OCI-LY7 (cell line): Measurements from ENCODE around the gene FBLL1. TPM values are rescaled to one million over a fixed set of nuclear protein-coding genes. Genes with fewer than 3 reads are reported as not detected.

Experiments used
- BruUV-seq: library from RNA; stranded (reverse); fragments of 400-500 nt; replicated peaks from 2 replicates; lab custom pipeline; 2021; lab: Mats Ljungman, UMichigan
- CTCF ChIA-PET: fragments of 300-600 bp; sonication (Branson Sonifier 250); formaldehyde crosslinking; loops from one replicate; lab custom pipeline; 2022; ENCODE audit warnings: antibody characterized with exemption; ENCODE audit not compliant: unreplicated experiment; lab: Charles Lee
- POLR2A ChIA-PET: fragments of 300-600 bp; sonication (Branson Sonifier 250); formaldehyde crosslinking; loops from one replicate; lab custom pipeline; 2022; ENCODE audit warnings: antibody characterized with exemption; lab: Charles Lee
- DNase-seq: peaks from one replicate; pipeline ENCODE4 v3.0.0-alpha.2; 2015; ENCODE audit warnings: low spot score
- H2AFZ ChIP-seq: fragments of 200-600 bp; sonication (generic), shearing (Covaris generic); 2 replicates; pipeline ENCODE4 v1.6.1; 2014; ENCODE audit warnings: mild to moderate bottlenecking, antibody characterized with exemption, low read length, moderate library complexity
- H3K27ac ChIP-seq: fragments of 200-600 bp; sonication (generic); 2 replicates; pipeline ENCODE4 v1.5.1; 2014; ENCODE audit warnings: mixed run types, low read depth, mild to moderate bottlenecking, moderate library complexity, low read length, inconsistent platforms; ENCODE audit not compliant: poor library complexity, severe bottlenecking
- H3K36me3 ChIP-seq: fragments of 200-600 bp; sonication (generic); 2 replicates; pipeline ENCODE4 v1.6.1; 2014; ENCODE audit warnings: mild to moderate bottlenecking, antibody characterized with exemption, low read length, moderate library complexity, mixed read lengths; ENCODE audit not compliant: insufficient read depth
- H3K4me1 ChIP-seq: fragments of 200-600 bp; sonication (generic); 2 replicates; pipeline ENCODE4 v1.5.1; 2014; ENCODE audit warnings: mild to moderate bottlenecking, low read length; ENCODE audit not compliant: insufficient read depth, poor library complexity, severe bottlenecking
- H3K4me2 ChIP-seq: fragments of 200-600 bp; sonication (generic); 2 replicates; pipeline ENCODE4 v1.6.1; 2014; ENCODE audit warnings: mild to moderate bottlenecking, low read length
- H3K4me3 ChIP-seq: fragments of 200-600 bp; sonication (generic); 2 replicates; pipeline ENCODE4 v1.5.1; 2014; ENCODE audit warnings: mild to moderate bottlenecking, low read depth, low read length; ENCODE audit not compliant: poor library complexity, severe bottlenecking
- H3K79me2 ChIP-seq: fragments of 200-600 bp; sonication (generic); 2 replicates; pipeline ENCODE4 v1.6.1; 2016; ENCODE audit warnings: low read depth, mild to moderate bottlenecking, low read length, moderate library complexity, mixed read lengths; ENCODE audit not compliant: insufficient read depth
- H3K9me2 ChIP-seq: fragments of 200-600 bp; sonication (generic); 2 replicates; pipeline ENCODE4 v1.6.1; 2016; ENCODE audit warnings: mild to moderate bottlenecking, low read length, mixed read lengths; ENCODE audit not compliant: insufficient read depth
- H3K9me3 ChIP-seq: fragments of 200-600 bp; sonication (generic); 2 replicates; pipeline ENCODE4 v1.6.1; 2014; ENCODE audit warnings: mild to moderate bottlenecking, mixed run types, low read length, mixed read lengths
- H4K20me1 ChIP-seq: fragments of 200-600 bp; sonication (generic); 2 replicates; pipeline ENCODE4 v1.6.1; 2014; ENCODE audit warnings: mild to moderate bottlenecking, antibody characterized with exemption, low read length, moderate library complexity, mixed read lengths; ENCODE audit not compliant: insufficient read depth
- EZH2phosphoT487 ChIP-seq: fragments of 200-600 bp; sonication (generic); IDR thresholded peaks from 2 replicates; pipeline ENCODE4 v1.6.1; 2018; ENCODE audit warnings: low read depth, borderline replicate concordance, mild to moderate bottlenecking, mixed run types, antibody characterized with exemption, low read length, moderate library complexity, mixed read lengths
- intact Hi-C: fragments of 100-400 bp; cut with micrococcal nuclease; formaldehyde crosslinking; loops from one replicate; pipeline ENCODE4 v1.10.0; 2022; ENCODE audit not compliant: unreplicated experiment
- total RNA-seq, 2 experiments: library from RNA; depleted of rRNA in 1 of 2; stranded (reverse); fragments of >200 nt in 1 of 2; shearing (Covaris generic) in 1 of 2; gene quantifications; 2 replicates each; pipeline ENCODE4 v1.2.3, GENCODE V29; 2014 to 2022
- TF ChIP-seq, protein P1 (sequence below): fragments of 200-600 bp; sonication (generic); conservative IDR thresholded peaks from 2 replicates; pipeline ENCODE4 v1.5.1; 2014; ENCODE audit warnings: mild to moderate bottlenecking, antibody characterized with exemption, low read length, moderate library complexity, mixed read lengths

Gene FBLL1
- total RNA-seq, 2 experiments from 2014 or later: not detected

DNA sequence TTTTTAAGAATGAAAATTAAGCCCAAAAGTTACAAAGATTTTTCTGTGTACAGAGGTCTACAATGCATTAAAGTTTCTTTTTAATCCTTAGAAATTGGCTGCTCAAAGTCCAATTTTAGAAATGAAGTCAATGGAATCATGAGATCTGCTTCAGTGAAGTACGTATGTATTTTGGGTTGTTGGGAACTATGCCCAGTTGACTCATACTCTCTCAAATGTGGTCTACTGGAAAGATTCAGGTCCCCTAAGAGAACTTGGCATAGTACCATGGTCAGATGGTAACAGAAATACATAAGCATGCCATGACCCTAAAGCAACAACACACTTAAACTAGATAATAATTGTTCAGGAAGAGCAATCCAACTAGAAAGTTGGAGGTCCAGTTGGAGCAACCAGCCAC, 23.0 kb downstream of the FBLL1 start:
- Histone ChIP-seq H3K27ac (no peak overlapping the region), H3K4me3 (no peak overlapping the region), H3K4me2 (no peak overlapping the region), H3K79me2 (peaks cover 7% of the 10 kb centered on the region; the same call in 1 of the 2 replicates), H3K9me3 (no peaks in the 10 kb centered on the region), H3K9me2 (no peaks in the 10 kb centered on the region), H3K4me1 (no peaks in the 10 kb centered on the region), H4K20me1 (0 out of 2 replicates have a peak, but pooled peaks cover 4% of the 10 kb centered on the region), H3K36me3 (peaks cover 98% of the 10 kb centered on the region), H2AFZ (no peak overlapping the region)
- ChIA-PET CTCF (no interaction called here), POLR2A (no interaction called here)
- TF ChIP-seq, protein P1, sequence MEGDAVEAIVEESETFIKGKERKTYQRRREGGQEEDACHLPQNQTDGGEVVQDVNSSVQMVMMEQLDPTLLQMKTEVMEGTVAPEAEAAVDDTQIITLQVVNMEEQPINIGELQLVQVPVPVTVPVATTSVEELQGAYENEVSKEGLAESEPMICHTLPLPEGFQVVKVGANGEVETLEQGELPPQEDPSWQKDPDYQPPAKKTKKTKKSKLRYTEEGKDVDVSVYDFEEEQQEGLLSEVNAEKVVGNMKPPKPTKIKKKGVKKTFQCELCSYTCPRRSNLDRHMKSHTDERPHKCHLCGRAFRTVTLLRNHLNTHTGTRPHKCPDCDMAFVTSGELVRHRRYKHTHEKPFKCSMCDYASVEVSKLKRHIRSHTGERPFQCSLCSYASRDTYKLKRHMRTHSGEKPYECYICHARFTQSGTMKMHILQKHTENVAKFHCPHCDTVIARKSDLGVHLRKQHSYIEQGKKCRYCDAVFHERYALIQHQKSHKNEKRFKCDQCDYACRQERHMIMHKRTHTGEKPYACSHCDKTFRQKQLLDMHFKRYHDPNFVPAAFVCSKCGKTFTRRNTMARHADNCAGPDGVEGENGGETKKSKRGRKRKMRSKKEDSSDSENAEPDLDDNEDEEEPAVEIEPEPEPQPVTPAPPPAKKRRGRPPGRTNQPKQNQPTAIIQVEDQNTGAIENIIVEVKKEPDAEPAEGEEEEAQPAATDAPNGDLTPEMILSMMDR: no peak
- no peak for TF ChIP-seq EZH2phosphoT487
- intact Hi-C loops: no loop called here
- DNase-seq: no peak
- no TSS peak for BruUV-seq

DNA sequence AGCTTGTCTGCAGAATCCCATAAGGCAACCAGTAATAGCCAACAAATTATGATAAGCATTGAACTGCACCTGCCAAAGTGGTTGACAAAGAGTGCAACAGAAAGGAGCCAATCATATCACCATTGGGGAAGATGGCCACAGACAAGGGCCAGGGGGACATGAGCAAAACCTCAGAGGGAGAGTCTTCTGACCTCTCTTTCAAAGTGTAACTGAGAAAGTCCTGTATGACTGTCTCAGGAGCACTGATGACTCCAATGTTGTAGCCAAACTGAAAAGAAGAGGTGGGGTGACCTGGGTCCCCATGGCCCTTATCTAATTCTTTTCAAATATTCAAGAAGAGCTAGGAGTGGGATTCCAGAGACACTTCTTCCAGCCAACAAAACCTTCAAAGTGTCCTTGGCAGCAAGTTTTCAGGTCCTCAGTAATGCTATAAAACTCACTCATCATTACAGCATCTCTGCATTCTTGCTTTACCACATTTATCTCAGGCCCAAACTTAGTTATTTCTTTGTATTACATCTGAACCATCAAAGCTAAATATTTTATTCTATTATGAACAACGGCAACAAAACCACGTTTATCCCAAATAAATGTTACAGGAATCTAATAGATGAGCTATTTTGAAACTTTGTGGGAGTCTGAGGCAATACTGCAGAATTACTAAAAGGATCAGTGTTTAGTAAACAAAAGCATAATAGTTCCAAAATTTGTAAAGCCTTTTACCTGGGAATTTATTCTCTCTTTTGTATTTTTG, 24.4 kb downstream of the FBLL1 start:
- H3K27ac ChIP-seq: no peak overlapping the region
- no peaks in the 10 kb centered on the region for H3K4me1 ChIP-seq
- 0 out of 2 replicates have a peak, but pooled peaks cover 4% of the 10 kb centered on the region for H4K20me1 ChIP-seq
- H3K4me2 ChIP-seq: no peak overlapping the region
- POLR2A ChIA-PET: interaction anchor here (0.6 to 1.6 kb wide), 5 partner anchors 9 to 863 kb away, joined by 3 to 7 read pairs (median 3); no protein-coding TSS in a partner anchor
- H2AFZ ChIP-seq: no peak overlapping the region
- H3K4me3 ChIP-seq: no peak overlapping the region
- intact Hi-C loops: no loop called here
- BruUV-seq: no TSS peak
- no peaks in the 10 kb centered on the region for H3K9me3 ChIP-seq
- DNase-seq: no peak
- H3K36me3 ChIP-seq: peaks cover 98% of the 10 kb centered on the region
- TF ChIP-seq EZH2phosphoT487: no peak
- TF ChIP-seq, protein P1: no peak
- H3K9me2 ChIP-seq: no peaks in the 10 kb centered on the region
- peaks cover 7% of the 10 kb centered on the region; the same call in 1 of the 2 replicates for H3K79me2 ChIP-seq
- CTCF ChIA-PET: no interaction called here

DNA sequence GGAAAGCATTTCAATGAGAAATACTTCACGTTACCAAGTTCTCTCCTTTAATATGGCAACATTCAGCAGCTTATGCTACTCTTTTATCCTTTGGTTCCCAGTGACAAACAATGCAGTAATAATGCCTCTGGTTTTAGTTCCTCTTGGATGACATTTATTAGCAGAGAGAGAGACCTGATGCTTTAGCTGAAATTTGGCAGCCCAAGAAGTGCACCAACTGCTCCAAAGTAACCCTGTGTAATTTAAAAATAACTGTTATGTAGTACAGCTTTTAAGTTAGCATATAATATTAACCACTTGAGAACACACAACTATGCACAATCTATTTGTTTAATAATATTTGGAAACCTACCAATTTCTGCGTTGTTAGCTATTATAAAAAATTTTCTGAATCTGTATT, 28.3 kb downstream of the FBLL1 start:
- Histone ChIP-seq H3K9me3 (no peaks in the 10 kb centered on the region), H2AFZ (no peak overlapping the region), H4K20me1 (0 out of 2 replicates have a peak, but pooled peaks cover 7% of the 10 kb centered on the region), H3K9me2 (no peaks in the 10 kb centered on the region), H3K27ac (no peak overlapping the region), H3K4me2 (no peak overlapping the region), H3K4me1 (no peaks in the 10 kb centered on the region), H3K4me3 (no peak overlapping the region), H3K79me2 (peaks cover 9% of the 10 kb centered on the region; the same call in 1 of the 2 replicates), H3K36me3 (peaks cover 99% of the 10 kb centered on the region)
- CTCF ChIA-PET: no interaction called here
- DNase-seq: no peak
- intact Hi-C loops: no loop called here
- POLR2A ChIA-PET: interaction anchor here (0.6 to 1.3 kb wide), 4 partner anchors 10 to 837 kb away, joined by 3 to 4 read pairs (median 4); no protein-coding TSS in a partner anchor
- TF ChIP-seq EZH2phosphoT487: no peak
- TF ChIP-seq, protein P1: no peak
- BruUV-seq: no TSS peak
